Hepatocyte (in vitro differentiated cells): Measurements from ENCODE around the gene ZNF385A.

Experiments used
- CTCF ChIP-seq: fragments of 200-600 bp; sonication (generic); IDR thresholded peaks from 2 replicates; pipeline ENCODE4 v1.5.1; 2016; ENCODE audit warnings: antibody characterized with exemption, mild to moderate bottlenecking; ENCODE audit not compliant: poor library complexity
- EZH2 ChIP-seq: fragments of 200-600 bp; sonication (generic); IDR thresholded peaks from 2 replicates; pipeline ENCODE4 v1.6.1; 2016; ENCODE audit warnings: antibody characterized with exemption, mild to moderate bottlenecking, borderline replicate concordance

- TF ChIP-seq EZH2 (no peak), CTCF (no peak)
These were observed 4.0 kb upstream of the ZNF385A start for GRCh38 chr12:54388237-54389133.
